MCF 10A (cell line): ENCODE data around the gene XYLT2. TPM values are rescaled to one million over a fixed set of nuclear protein-coding genes. Genes with fewer than 3 reads are reported as not detected.
"Not testable (repeated sequence)": the region's sequence is repeated elsewhere in the genome, so short reads cannot be mapped to it uniquely, and the experiment has no call there.

Source experiments
- BruUV-seq: library from RNA; stranded (reverse); fragments of 400-500 nt; replicated peaks from 2 replicates; lab custom pipeline; 2021; lab: Mats Ljungman, UMichigan
- CTCF ChIA-PET: fragments of 300-600 bp; sonication (Branson Sonifier 250); formaldehyde crosslinking; extraction: SDS; loops from one replicate; lab custom pipeline; 2021; ENCODE audit warnings: antibody characterized with exemption, inconsistent platforms; lab: Yijun Ruan, JAX
- POLR2A ChIA-PET: fragments of 300-600, 350-650 bp; sonication (Branson Sonifier 250); formaldehyde crosslinking; extraction: SDS; loops from one replicate; lab custom pipeline; 2020; ENCODE audit warnings: antibody characterized with exemption, inconsistent platforms; lab: Yijun Ruan, JAX
- DNase-seq: peaks from one replicate; pipeline ENCODE4 v3.0.0-alpha.2; 2018; ENCODE audit not compliant: unreplicated experiment
- H3K27ac Mint-ChIP-seq: one replicate; pipeline ENCODE4 v1.8.0; 2022; ENCODE audit warnings: mild to moderate bottlenecking, low read depth, mixed read lengths; ENCODE audit not compliant: unreplicated experiment
- H3K27me3 Mint-ChIP-seq: one replicate; pipeline ENCODE4 v1.8.0; 2022; ENCODE audit warnings: mixed read lengths; ENCODE audit not compliant: insufficient read depth, unreplicated experiment
- H3K36me3 Mint-ChIP-seq: one replicate; pipeline ENCODE4 v1.8.0; 2022; ENCODE audit warnings: mild to moderate bottlenecking, moderate library complexity, mixed read lengths; ENCODE audit not compliant: insufficient read depth, unreplicated experiment
- H3K4me1 Mint-ChIP-seq: one replicate; pipeline ENCODE4 v1.8.0; 2022; ENCODE audit warnings: mixed read lengths; ENCODE audit not compliant: insufficient read depth, unreplicated experiment
- H3K4me3 Mint-ChIP-seq: one replicate; pipeline ENCODE4 v1.8.0; 2022; ENCODE audit warnings: mild to moderate bottlenecking, moderate library complexity, mixed read lengths; ENCODE audit not compliant: unreplicated experiment
- H3K9me3 Mint-ChIP-seq: one replicate; pipeline ENCODE4 v1.8.0; 2022; ENCODE audit warnings: mixed read lengths; ENCODE audit not compliant: unreplicated experiment
- CTCF ChIP-seq: fragments of 200-600 bp; IDR thresholded peaks from one replicate; pipeline ENCODE4 v1.8.0; 2022; ENCODE audit warnings: antibody characterized with exemption, mild to moderate bottlenecking; ENCODE audit not compliant: unreplicated experiment
- intact Hi-C: fragments of 100-400 bp; cut with micrococcal nuclease; formaldehyde crosslinking; loops from 2 replicates; pipeline ENCODE4 v1.14.1; 2022
- total RNA-seq: library from RNA; stranded (reverse); gene quantifications from 2 replicates; pipeline ENCODE4 v1.2.3, GENCODE V29; 2022

The XYLT2 gene
- total RNA-seq, 1 experiment from 2014 or later: 9.6 TPM

DNA sequence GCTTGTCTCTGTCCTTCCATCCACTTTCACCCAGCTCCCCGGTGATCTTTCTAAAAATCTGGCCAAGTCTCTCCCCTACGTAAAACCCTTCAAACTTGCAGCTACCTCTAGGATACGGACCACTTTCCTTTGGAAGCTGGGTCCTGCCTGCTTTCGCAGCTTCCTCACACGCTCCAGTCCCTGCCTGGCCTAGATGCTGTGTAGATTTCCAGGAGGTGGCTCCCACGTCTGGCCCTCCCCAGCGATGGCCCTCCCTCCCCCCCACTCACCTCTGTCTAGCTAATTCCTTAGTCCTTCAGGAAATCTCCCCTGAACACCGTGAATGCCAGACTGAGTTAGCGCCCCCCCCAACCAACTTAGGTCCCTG is 52.0 kb downstream of the XYLT2 start:
- no TSS peak for BruUV-seq
- H3K4me3 Mint-ChIP-seq: peak overlapping the region; percentile 96
- no peak for TF ChIP-seq CTCF
- CTCF ChIA-PET: interaction anchor here (0.6 to 5.1 kb wide), 32 partner anchors 9 to 373 kb away, joined by 3 to 46 read pairs (median 6); partner anchors contain the start of genes ACSF2, EME1, MRPL27 and RSAD1
- H3K27ac Mint-ChIP-seq: peak overlapping the region; percentile 90
- intact Hi-C loops: loop anchor here (1.0 kb wide), 1 partner anchor 198 kb away; no protein-coding TSS in a partner anchor
- H3K9me3 Mint-ChIP-seq: no peaks in the 10 kb centered on the region
- DNase-seq: no peak
- POLR2A ChIA-PET: interaction anchor here (0.5 to 5.1 kb wide), 22 partner anchors 9 to 435 kb away, joined by 3 to 75 read pairs (median 8); partner anchors contain the start of genes ACSF2, ANKRD40, EME1 and MRPL27
- H3K36me3 Mint-ChIP-seq: peaks cover 25% of the 10 kb centered on the region
- H3K4me1 Mint-ChIP-seq: peaks cover 20% of the 10 kb centered on the region
- no peaks in the 10 kb centered on the region for H3K27me3 Mint-ChIP-seq

DNA sequence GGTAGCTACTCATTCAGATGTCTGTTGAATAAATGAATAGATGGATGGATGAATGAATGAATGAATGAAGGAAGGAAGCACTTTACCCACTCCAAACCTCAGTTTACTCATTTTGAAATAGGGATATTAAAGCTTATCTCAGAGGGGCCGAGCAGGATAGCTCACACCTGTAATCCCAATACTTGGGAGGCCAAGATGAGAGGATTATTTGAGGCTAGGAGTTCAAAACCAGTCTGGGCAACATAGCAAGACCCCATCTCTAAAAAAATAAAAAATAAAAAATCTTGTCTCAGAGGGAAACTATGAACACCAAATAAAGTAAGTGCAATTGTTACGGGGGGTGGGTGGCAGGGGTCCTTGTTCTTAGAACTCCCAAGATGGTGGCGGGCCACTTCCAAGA is 52.7 kb downstream of the XYLT2 start:
- H3K9me3 Mint-ChIP-seq, BruUV-seq, H3K27me3 Mint-ChIP-seq, intact Hi-C loops, DNase-seq: not testable (repeated sequence)
- H3K4me3 Mint-ChIP-seq: peak overlapping the region; percentile 96
- H3K27ac Mint-ChIP-seq: peak overlapping the region; percentile 35
- ChIA-PET POLR2A (interaction anchor here (0.9 to 5.1 kb wide), 8 partner anchors 9 to 80 kb away, joined by 3 to 75 read pairs (median 30); partner anchors contain the start of genes ACSF2, EME1, MRPL27 and RSAD1), CTCF (interaction anchor here (0.6 to 5.1 kb wide), 13 partner anchors 8 to 329 kb away, joined by 3 to 46 read pairs (median 16); partner anchors contain the start of genes ACSF2, EME1, MRPL27 and RSAD1)
- peaks cover 20% of the 10 kb centered on the region for H3K4me1 Mint-ChIP-seq
- H3K36me3 Mint-ChIP-seq: peaks cover 17% of the 10 kb centered on the region

- BruUV-seq, H3K27ac Mint-ChIP-seq, H3K36me3 Mint-ChIP-seq, DNase-seq, intact Hi-C loops, H3K9me3 Mint-ChIP-seq, H3K4me3 Mint-ChIP-seq: not testable (repeated sequence)
- Mint-ChIP-seq H3K4me1 (peaks cover 19% of the 10 kb centered on the region), H3K27me3 (peaks cover 12% of the 10 kb centered on the region)
- POLR2A ChIA-PET: interaction anchor here (3.8 to 5.1 kb wide), 3 partner anchors 22 to 79 kb away, joined by 37 to 75 read pairs (median 42); partner anchors contain the start of genes ACSF2 and RSAD1
- CTCF ChIA-PET: interaction anchor here (0.6 to 5.1 kb wide), 4 partner anchors 15 to 79 kb away, joined by 3 to 46 read pairs (median 22); partner anchors contain the start of gene RSAD1
Observed at GRCh38 chr17:50399591-50399990, 53.7 kb downstream of the XYLT2 start.

DNA sequence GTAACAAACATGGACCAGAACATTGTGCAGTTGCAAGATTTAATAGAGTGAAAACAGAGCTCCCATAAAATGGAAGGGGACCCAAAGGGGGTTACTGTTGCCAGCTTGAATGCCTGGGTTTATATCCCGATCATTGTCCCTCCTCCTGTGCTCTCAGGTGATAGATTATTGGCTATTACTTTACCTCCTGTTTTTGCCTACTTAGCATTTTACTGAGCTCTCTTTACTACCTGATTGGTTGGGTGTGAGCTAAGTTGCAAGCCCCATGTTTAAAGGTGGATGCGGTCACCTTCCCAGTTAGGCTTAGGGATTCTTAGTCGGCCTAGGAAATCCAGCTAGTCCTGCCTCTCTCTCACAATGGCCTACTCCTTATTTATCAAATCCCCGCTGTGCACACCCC is 59.4 kb downstream of the XYLT2 start:
- DNase-seq, H3K36me3 Mint-ChIP-seq, H3K9me3 Mint-ChIP-seq, H3K4me3 Mint-ChIP-seq, BruUV-seq, intact Hi-C loops, H3K4me1 Mint-ChIP-seq: not testable (repeated sequence)
- CTCF ChIA-PET: interaction anchor here (0.7 to 1.6 kb wide), 2 partner anchors 9 to 205 kb away, joined by 3 to 4 read pairs; partner anchors contain the start of gene LRRC59
- POLR2A ChIA-PET: interaction anchor here (0.8 to 1.4 kb wide), 2 partner anchors 9 to 74 kb away, joined by 3 read pairs; no protein-coding TSS in a partner anchor
- H3K27me3 Mint-ChIP-seq: peaks cover 26% of the 10 kb centered on the region
- peak overlapping the region; percentile 33 for H3K27ac Mint-ChIP-seq

- CTCF ChIA-PET: interaction anchor here (0.8 to 1.9 kb wide), 5 partner anchors 8 to 72 kb away, joined by 3 to 12 read pairs (median 3); partner anchors contain the start of genes ACSF2 and LRRC59
Observed at GRCh38 chr17:50406578-50406977, 60.7 kb downstream of the XYLT2 start.

More at GRCh38 chr17:50406578-50406977, 60.7 kb downstream of the XYLT2 start:
- no peak for TF ChIP-seq CTCF
- BruUV-seq: no TSS peak
- Mint-ChIP-seq H3K9me3 (peaks cover under 1% of the 10 kb centered on the region), H3K4me1 (no peaks in the 10 kb centered on the region), H3K4me3 (no peak overlapping the region), H3K27ac (no peak overlapping the region), H3K36me3 (no peaks in the 10 kb centered on the region), H3K27me3 (peaks cover 28% of the 10 kb centered on the region)
- intact Hi-C loops: no loop called here
- POLR2A ChIA-PET: interaction anchor here (1.0 to 2.2 kb wide), 2 partner anchors 9 to 11 kb away, joined by 3 to 13 read pairs; partner anchors contain the start of gene LRRC59
- no peak for DNase-seq
